MV-4-11 (cell line): ENCODE measurements around the gene SWAP70.

Experiments used
- DNase-seq: peaks from one replicate; lab custom pipeline; 2025; lab: John Stamatoyannopoulos, UW

SWAP70 gene

GRCh38 chr11:9753021-9753420 lies 89.1 kb downstream of the SWAP70 start:
- peak; percentile 85 for DNase-seq

- DNase-seq, result peak; percentile 14
Observed at GRCh38 chr11:9754010-9754471, 90.2 kb downstream of the SWAP70 start.

- no peak for DNase-seq
Observed at GRCh38 chr11:9755561-9756185, 91.8 kb downstream of the SWAP70 start.

GRCh38 chr11:9756461-9756860 lies 92.6 kb downstream of the SWAP70 start:
- no peak for DNase-seq

- no peak for DNase-seq
Observed at GRCh38 chr11:9756878-9757277, 93.0 kb downstream of the SWAP70 start.

GRCh38 chr11:9757809-9758636 lies 94.1 kb downstream of the SWAP70 start:
- peak; percentile 85 for DNase-seq

- peak; percentile 39 for DNase-seq
Observed at GRCh38 chr11:9758637-9759518, 95.0 kb downstream of the SWAP70 start.

- DNase-seq, result peak; percentile 96
Observed at GRCh38 chr11:9759519-9760192, 95.8 kb downstream of the SWAP70 start.

- DNase-seq, result no peak
Observed at GRCh38 chr11:9760193-9760575, 96.3 kb downstream of the SWAP70 start.

- DNase-seq, result no peak
Observed at GRCh38 chr11:9761441-9761945, 97.6 kb downstream of the SWAP70 start.

GRCh38 chr11:9762531-9762930 lies 98.7 kb downstream of the SWAP70 start:
- DNase-seq, result no peak

GRCh38 chr11:9763301-9763700 lies 99.4 kb downstream of the SWAP70 start:
- no peak for DNase-seq

GRCh38 chr11:9765320-9766101 lies 101.6 kb downstream of the SWAP70 start:
- DNase-seq, result no peak

GRCh38 chr11:9769621-9770020 lies 105.7 kb downstream of the SWAP70 start:
- no peak for DNase-seq

- DNase-seq, result no peak
Observed at GRCh38 chr11:9771071-9771511, 107.2 kb downstream of the SWAP70 start.

GRCh38 chr11:9772218-9772617 lies 108.3 kb downstream of the SWAP70 start:
- DNase-seq, result no peak

- DNase-seq, result no peak
Observed at GRCh38 chr11:9773524-9773923, 109.6 kb downstream of the SWAP70 start.

- no peak for DNase-seq
Observed at GRCh38 chr11:9774109-9774508, 110.2 kb downstream of the SWAP70 start.

GRCh38 chr11:9774591-9775397 lies 110.9 kb downstream of the SWAP70 start:
- DNase-seq, result no peak

GRCh38 chr11:9775398-9775779 lies 111.5 kb downstream of the SWAP70 start:
- no peak for DNase-seq
